ENCODE results near the gene C12orf42.

C12orf42 gene

GRCh38 chr12:103421402-103421801 lies 74.4 kb downstream of the C12orf42 start:
- no peak overlapping the region for H3K4me3 ChIP-seq (ENCODE audit: control insufficient read depth, low read depth, low read length)
- no peak for DNase-seq (ENCODE audit: low read depth)
- TF ChIP-seq CTCF (IDR thresholded peaks at IDR 0.05; ENCODE audit: control insufficient read depth, insufficient read depth, low read depth, low read length, missing control alignments): no peak

DNA sequence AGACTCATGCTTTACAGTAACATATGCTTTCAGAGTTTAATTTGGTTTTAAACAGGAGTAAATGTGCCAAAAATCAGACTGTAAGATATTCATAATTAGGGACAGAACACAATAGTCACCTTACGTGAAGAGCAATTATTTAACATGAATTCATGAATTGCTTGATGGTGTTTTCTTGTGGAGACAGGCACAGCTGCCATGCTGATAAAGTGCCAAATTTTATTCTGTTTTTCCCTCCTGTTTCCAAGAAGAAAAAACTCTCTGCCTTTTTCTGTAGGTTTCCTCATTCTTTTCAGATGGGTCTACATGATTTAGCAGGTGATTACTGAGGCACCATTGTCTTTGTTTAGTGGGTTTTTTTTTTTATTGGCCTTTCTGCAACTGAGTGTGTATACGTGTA lies 80.1 kb downstream of the C12orf42 start:
- no peak overlapping the region for H3K4me3 ChIP-seq (ENCODE audit: control insufficient read depth, low read depth, low read length)
- DNase-seq (ENCODE audit: low read depth): no peak
- no peak for TF ChIP-seq CTCF (IDR thresholded peaks at IDR 0.05; ENCODE audit: control insufficient read depth, insufficient read depth, low read depth, low read length, missing control alignments)

GRCh38 chr12:103401421-103401820 lies 94.3 kb downstream of the C12orf42 start:
- TF ChIP-seq CTCF (IDR thresholded peaks at IDR 0.05; ENCODE audit: control insufficient read depth, insufficient read depth, low read depth, low read length, missing control alignments): no peak
- no peak overlapping the region for H3K4me3 ChIP-seq (ENCODE audit: control insufficient read depth, low read depth, low read length)
- DNase-seq (ENCODE audit: low read depth): no peak

DNA sequence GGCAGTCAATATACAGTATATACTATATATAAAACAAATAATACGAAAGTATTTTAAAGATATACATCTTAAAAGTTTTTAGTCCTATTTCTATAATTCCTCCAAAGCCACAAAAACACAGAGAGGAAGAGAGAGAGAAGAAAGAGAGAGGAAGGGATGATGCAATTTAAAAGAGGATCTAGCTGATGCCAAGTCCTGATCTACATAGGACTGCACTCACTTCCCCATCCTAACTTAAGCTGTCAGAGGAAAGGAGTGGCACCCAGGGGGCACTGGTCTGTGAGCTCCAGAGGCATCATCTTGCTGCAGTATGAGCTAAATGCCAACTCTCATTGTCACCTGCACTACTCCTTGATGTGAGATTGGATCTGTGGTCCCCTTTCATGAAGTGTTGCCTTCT lies 95.8 kb downstream of the C12orf42 start:
- no peak for DNase-seq (ENCODE audit: low read depth)
- no peak overlapping the region for H3K4me3 ChIP-seq (ENCODE audit: control insufficient read depth, low read depth, low read length)
- no peak for TF ChIP-seq CTCF (IDR thresholded peaks at IDR 0.05; ENCODE audit: control insufficient read depth, insufficient read depth, low read depth, low read length, missing control alignments)

DNA sequence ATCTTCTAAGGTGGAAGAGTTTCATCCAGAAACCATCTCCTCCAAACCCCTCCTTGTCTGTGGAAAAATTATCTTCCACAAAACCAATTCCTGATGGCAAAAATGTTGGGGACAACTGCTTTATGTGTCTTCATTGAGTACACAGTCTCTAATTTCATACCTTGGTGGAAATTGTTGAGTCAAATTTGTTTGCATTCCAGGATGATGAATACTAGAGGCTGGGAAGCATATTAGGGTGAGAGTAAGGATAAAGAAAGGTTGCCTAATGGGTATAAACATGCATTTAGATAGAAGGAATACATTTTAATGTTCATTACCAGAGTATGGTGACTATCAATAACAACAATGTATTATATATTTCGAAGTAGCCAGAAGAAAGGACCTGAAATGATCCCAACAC lies 98.2 kb downstream of the C12orf42 start:
- no peak for DNase-seq (ENCODE audit: low read depth)
- no peak for TF ChIP-seq CTCF (IDR thresholded peaks at IDR 0.05; ENCODE audit: control insufficient read depth, insufficient read depth, low read depth, low read length, missing control alignments)
- H3K4me3 ChIP-seq (ENCODE audit: control insufficient read depth, low read depth, low read length): no peak overlapping the region

DNA sequence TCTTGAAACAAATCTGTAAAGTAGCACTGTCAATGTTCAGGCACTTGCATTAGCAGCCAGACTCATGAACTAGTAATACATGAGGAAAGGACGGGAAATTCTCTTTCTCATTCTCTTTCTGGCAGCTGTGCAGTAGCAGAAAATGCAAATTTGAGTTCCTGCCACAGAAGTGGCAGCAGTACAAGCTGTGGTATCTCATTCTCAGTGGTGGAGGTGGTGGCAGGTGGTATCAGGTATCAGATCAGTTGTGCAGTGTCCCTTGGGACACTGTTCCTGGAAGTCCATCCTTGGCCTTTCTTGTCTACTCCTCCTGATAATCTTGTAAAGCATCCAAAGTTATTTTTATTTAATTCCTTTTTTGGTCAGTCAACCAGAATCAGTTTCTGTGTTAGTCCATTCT lies 103.0 kb downstream of the C12orf42 start:
- DNase-seq (ENCODE audit: low read depth): no peak
- H3K4me3 ChIP-seq (ENCODE audit: control insufficient read depth, low read depth, low read length): no peak overlapping the region
- no peak for TF ChIP-seq CTCF (IDR thresholded peaks at IDR 0.05; ENCODE audit: control insufficient read depth, insufficient read depth, low read depth, low read length, missing control alignments)

GRCh38 chr12:103391103-103391502 lies 104.7 kb downstream of the C12orf42 start:
- DNase-seq (ENCODE audit: low read depth): no peak
- no peak overlapping the region for H3K4me3 ChIP-seq (ENCODE audit: control insufficient read depth, low read depth, low read length)
- TF ChIP-seq CTCF (IDR thresholded peaks at IDR 0.05; ENCODE audit: control insufficient read depth, insufficient read depth, low read depth, low read length, missing control alignments): no peak
